GM21619 (cell line): Measurements from ENCODE around the gene GDE1.
"Not testable (repeated sequence)": the region's sequence is repeated elsewhere in the genome, so short reads cannot be mapped to it uniquely, and the experiment has no call there.

ENCODE experiments used
- ATAC-seq: cut with Tn5 transposase; IDR thresholded peaks from one replicate; pipeline ENCODE4 v1.9.1; 2021; ENCODE audit not compliant: unreplicated experiment

Gene GDE1, protein sequence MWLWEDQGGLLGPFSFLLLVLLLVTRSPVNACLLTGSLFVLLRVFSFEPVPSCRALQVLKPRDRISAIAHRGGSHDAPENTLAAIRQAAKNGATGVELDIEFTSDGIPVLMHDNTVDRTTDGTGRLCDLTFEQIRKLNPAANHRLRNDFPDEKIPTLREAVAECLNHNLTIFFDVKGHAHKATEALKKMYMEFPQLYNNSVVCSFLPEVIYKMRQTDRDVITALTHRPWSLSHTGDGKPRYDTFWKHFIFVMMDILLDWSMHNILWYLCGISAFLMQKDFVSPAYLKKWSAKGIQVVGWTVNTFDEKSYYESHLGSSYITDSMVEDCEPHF

DNA sequence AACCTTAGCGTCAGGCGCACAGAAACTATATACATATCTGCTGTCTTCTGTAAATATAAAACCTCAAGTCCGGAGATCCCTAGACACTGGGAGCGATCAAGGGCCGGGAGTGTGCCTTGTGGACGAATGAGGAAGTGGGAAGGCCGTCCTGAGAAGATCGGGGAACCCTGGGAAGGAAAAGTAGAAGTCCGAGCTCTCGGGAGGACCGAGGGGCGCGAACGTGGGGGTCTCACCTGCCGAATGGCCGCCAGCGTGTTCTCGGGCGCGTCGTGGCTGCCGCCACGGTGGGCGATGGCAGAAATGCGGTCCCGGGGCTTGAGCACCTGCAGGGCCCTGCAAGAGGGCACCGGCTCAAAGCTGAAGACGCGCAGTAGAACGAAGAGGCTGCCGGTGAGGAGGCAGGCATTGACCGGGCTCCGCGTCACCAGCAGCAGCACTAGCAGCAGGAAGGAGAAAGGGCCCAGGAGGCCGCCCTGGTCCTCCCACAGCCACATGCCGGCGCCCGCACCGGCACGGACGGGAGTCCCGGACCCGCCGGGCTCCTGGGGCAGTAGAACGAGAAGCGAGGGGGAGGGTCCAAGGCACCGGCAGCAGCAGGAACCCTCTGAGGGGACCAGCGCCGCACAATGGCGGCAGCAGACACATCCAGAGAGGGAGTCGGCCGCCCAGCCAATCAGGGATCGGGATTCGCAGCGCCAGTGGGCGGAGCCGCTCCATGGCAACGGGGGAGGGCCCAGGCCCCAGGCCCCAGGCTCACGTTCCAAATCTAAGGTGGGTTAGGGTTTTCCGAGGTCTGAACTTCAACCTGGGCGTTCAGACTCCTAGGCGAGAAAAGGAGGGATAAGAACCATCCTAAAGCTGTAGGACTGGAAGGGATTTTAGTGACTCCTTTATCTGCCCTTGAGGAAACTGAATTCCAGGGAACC, at the start of gene GDE1:
Gene GDE1, minus strand, starts transcription at position 628 of the 926 bp plus-strand sequence. Its CDS starts 134 bp downstream, at position 494.
- peak; percentile 72 for ATAC-seq

DNA sequence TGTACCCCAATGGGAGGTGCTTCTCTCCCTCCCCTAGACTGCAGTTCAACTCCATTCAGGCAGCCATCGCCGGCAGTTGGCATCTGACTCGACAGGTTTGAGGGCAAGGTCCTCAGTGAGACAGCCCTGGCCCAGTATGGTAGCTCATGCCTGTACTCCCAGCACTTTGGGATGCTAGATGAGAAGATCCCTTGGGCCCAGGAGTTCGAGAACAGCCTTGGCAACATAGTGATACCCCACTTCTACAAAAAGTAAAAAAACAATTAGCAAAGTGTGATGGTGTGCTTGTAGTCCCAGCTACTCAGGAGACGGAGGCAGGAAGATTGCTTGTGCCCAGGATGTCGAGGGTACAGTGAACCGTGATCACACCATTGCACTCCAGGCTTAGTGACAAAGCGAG, 45.7 kb upstream of the GDE1 start:
- no peak for ATAC-seq

DNA sequence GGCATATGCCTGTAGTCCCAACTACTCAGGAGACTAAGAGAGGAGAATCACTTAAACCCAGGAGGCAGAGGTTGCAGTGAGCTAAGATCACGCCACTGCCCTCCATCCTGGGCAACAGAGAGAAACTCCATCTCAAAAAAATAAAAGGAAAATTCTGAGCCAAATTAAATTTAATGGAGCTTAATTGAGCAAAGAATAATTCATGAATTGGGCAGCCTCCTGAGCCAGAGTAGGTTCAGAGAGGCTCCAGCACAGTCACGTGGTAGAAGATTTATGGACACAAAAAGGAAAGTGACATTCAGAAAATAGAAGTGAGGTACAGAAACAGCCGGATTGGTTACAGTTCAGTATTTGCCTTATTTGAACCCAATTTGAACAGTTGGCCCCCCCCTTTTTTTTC, 44.5 kb upstream of the GDE1 start:
- no peak for ATAC-seq

DNA sequence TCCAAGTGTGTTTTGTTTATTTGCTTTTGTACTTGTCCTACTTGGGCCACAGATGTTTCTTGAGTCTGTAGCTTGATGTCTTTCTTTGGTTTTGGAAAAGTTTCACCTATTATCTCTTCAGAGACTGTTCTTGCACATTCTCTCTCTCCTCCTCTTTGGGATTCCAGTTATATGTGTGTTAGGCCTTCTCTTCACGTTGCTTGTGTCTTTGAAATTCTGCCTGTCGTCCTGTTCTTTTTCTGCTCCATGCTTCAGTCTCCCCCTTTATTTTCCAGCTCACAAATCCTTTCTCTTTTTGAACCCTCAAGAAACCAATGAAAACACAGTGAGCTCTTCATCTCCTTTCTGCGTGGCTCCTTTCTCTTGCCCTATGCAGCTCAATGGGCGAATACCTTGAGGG, 41.5 kb upstream of the GDE1 start:
- no peak for ATAC-seq

DNA sequence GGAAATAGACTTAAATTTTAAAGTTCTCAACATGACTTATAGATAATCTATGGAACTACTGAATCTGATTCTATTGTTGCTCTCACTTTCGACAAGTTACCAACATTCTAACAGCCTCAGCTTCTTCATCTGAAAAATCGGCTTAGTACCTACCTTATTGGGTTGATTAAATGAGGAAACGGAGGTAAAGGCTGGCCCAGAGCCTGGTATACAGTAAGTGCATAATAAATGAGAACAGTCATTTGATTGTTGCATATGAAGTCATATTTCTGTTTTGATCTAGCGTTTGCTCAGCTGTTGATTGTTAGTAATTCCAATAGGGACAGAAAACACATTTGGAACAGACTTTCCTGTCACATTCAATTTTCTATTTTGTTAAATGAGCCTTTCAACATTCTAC, 38.2 kb upstream of the GDE1 start:
- ATAC-seq: no peak

DNA sequence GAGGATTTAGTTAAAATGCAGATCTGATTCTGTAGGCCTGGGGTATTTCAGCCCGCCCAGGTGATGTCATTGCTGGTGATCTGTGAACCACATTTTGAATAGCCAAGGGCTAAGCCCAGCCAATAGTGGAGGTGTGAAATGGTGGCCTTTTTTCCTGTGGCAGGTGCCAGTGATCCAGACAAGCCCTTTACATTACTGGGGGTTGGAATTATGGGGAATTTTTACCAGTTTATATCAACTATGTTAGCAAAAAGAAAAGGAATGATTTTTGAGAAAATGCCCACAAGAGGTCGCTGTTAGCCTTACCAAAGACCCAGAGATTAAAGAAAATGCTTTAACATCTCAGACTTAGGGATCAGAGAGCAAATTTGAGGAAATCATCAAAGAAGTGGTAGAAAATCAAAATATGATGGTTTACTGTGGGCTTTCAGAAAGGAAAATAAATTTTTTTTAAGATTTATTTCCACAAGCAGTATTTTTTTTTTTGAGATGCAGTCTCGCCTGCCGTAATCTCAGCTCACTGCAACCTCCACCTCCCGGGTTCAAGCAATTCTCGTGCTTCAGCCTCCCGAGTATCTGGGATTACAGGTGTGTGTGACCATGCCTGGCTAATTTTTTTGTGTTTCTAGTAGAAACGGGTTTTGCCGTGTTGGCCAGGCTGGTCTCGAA, 37.5 kb upstream of the GDE1 start:
- no peak for ATAC-seq

DNA sequence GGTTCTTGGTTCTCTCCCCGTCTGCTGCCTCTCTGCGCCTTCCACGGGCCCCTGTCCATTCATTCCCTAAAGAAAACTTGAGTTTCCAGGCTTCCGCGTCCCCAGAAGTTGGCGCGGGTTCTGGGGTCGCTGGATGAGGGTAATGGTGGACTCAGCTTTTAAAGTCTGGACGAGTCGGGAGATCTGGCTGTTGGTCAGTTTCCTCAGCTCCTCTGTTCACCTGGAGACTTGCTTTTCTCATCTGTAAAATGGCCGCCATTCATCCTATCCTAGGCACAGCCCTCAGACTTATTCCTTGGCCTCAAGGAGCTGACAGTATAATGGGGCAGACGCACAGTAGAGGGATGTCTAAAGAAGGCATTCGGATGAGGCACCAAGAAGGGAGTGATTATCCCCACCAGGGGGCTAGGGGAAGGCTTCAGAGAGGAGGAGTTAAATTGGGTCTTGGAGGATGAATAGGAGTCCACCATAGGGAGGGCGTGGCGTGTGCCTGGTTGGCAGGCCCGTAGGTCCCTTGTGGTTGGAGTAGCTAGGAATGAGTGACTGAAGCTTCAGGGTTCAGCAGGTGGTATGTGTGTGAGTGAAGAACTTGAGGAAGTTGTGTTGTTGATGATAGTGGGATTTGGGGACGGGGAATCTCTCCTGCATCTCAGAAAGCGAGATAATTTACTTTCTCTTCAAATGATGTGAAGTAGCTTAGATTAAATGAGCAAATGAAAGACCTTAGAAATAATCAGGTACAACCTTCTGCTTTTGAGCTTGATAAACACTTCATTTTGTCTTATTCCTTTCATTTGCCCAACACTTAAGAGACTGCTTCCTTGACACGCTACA, 34.3 kb upstream of the GDE1 start:
- ATAC-seq: no peak

DNA sequence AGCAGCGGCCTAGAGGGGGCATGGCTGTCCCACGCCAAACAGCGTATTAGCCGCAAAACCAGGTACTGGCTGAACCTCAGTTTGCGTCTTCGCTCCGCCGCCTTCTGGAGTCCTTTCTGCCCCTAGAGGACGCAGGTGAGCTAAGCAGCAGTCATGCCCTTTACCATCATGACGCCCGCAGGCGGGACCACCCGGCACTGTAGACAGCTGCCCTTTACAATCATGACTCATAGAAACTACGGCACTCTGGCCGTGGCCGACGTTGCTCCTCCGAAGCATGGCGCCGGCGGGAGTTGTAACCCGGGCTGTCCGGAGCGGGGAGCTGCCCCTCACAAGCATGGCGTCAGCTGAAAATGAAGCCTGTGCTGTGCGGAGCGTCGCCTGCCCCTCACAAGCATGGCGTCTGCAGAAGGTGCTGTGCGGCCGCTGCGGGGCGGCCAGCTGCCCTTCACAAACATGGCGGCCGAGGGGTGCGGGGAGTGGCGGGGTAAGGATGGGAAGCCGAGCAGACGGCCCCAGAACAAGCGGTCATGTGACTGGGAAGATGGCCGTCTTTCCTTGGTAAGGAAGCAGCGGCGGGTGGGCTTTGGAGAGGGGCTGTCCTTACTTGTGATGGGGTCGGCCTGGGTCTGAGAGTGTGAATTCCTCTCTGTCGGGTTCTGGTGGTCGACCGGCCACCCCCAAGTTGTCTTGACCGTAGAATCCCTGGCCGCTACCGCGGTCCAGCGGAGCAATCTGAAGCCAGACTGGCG, 33.5 kb upstream of the GDE1 start, which contains the start of gene VPS35L:
Gene VPS35L, plus strand, starts transcription at position 518 of the 752 bp plus-strand sequence. Its CDS starts 27 bp downstream, at position 545.
- peak; percentile 95 for ATAC-seq

DNA sequence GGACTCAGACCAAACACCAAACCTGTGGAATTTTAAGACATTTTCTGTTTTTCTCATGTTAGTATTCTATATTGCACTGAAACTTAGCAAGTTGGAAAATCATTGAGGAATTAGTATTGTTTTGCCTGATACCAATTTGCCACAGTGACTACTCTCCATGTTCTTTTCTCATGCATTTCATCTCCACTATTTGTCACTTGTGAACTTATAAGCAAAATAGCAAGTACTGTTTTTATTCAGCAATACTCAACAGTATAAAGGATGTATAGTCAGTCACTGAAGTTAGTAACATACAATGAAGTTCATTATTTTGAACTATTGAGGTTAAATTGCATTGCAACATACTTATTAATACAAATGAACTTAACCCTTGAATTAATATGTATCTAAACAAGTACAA, 27.8 kb upstream of the GDE1 start:
- no peak for ATAC-seq

DNA sequence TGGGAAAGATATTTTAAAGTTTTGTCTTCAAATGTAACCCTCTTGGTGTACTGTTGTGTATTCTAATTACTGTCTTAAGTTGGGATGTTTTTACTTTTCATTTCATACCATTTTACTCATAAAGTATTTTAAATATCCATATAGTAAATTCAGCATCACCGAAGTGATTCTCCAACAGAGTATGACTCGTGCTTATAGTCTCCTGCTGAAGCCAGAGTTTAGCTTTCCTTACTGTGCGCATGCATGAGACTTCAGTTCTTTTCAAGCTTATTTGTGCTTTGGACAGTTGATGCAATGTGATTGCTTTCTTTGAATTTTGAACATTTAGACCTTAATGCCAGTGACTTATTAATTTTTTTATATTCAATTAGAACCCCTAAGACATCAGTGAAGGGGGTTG, 26.2 kb upstream of the GDE1 start:
- no peak for ATAC-seq

DNA sequence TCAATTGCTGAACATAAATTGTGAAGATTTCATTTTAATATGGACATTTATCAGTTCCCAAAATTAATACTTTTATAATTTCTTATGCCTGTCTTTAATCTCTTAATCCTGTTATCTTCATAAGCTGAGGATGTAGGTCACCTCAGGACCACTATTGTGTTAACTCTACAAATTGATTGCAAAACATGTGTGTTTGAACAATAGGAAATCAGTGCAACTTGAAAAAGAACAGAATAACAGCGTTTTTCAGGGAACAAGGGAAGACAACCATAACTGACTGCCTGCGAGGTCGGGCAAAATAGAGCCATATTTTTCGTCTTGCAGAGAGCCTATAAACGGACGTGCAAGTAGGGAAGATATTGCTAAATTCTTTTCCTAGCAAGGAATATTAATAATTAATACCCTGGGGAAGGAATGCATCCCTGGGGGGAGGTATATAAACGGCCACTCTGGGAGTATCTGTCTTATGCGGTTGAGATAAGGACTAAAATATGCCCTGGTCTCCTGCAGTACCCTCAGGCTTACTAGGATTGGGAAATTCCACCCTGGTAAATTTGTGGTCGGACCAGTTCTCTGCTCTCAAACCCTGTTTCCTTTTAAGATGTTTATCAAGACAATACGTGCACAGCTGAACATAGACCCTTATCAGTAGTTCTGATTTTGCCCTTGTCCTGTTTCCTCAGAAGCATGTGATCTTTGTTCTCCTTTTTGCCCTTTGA, 21.5 kb upstream of the GDE1 start:
- not testable (repeated sequence) for ATAC-seq

DNA sequence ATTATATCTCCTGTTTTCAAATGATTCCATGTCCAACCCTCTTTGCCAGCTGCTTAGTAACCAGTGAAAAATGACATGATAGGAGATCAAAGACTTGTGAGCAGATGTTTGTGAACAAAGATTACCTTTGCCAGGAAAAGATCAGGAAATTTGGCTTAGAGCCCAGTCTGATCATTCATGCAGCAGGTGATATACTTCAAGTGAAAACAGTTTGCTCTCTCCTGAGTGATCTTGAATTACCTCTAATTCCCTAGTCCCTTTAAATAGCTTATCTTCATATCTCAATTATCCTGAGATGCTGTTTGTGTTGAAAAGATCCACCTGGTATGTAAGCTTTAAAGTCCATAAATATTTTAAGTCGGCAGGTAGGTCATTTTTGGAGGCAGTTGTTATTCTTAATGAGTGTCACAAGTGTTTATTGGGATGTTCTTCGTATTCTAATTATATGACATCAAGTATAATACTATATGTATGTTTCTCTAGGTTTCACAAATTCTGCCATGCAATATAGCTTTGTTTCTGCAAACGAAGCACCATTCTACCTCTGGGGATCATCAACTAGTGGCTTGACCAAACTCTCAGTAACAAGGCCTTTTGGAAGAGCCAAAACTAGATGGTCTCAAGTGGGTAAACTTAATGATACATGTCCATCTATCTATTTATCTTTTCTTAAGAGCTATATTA, 20.4 kb upstream of the GDE1 start:
- no peak for ATAC-seq

DNA sequence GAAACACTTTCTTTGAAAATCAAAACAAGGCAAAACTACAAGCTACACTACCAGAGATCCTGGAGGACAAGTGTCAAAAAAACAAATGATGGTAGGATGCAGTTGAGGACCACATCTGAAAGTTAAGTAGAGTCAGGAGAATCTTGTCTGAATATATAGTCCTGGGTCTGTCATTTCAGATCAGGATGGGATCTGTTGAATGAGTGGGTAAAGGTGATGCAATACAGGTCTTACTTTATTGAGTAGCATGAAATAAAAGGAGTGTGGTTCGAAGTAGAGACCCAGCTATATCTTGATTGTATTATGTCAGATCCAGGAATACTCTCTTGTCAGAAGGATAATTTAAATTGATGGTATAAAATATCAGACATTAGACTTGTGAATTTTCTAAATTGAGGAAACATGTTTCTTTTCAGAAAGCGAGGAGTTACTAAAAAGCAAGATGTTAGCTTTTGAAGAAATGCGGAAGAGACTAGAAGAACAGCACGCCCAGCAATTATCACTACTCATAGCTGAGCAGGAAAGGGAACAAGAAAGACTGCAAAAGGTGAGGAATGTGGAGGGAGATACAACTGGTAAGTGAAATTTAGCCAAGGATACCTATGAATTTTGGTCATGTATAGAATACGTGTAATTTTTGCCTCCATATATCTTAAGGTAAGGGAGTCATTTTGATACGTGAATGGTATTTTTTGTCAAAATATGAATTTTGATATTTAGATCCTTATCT, 18.5 kb upstream of the GDE1 start:
- ATAC-seq: no peak

DNA sequence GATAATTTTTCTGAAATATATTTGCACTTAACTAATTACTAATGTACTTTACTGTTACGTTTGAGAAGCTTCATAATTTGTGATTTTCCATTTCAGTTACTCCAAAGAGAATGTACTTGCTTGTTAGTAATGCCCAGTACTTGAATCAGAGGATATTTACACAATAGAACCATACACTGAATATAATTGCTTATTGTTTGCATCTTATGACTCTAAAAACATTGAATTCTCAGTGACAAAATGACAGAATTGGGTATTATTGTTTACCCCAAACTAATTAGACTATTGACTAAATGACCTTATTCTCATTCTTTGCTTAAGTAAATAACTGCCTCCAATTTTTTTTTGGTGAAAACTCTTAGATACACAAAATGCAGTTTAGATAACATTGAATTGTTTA, 10.7 kb upstream of the GDE1 start:
- no peak for ATAC-seq

DNA sequence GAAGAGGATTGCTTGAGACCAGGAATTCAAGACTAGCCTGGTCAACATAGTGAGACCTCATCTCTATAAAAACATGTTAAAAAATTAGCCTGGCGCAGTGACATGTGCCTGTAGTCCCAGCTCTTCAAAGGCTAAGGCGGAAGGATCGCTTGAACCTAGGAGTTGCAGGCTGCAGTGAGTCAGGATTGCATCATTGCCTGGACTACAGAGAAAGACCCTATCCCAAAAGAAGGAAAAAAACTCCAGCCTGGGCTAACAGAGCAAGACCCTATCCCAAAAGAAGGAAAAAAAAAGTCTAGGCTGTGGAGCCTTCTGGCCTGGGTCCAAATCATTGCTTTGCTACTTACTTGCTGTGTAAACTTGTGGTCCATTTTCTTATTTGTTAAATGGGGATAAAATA, 6.8 kb upstream of the GDE1 start:
- ATAC-seq: no peak

DNA sequence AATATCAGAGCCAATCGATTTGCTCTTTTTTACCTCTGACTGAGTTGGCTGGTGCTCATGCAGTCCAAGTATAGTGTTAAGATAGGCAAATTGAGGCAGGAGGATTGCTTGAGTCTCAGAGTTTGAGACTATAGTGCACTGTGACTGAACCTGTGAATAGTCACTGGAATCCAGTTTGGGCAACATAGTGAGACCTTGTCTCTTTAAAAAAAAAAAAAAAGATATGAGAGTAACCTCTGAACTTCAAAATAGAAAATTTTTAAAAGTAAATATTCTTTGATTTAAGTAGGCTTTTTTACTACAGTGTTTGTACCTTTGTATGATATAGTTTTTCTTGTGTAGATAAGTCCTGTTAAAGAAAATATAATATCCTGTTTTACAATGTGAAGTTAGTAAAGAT, 5.3 kb upstream of the GDE1 start:
- no peak for ATAC-seq

DNA sequence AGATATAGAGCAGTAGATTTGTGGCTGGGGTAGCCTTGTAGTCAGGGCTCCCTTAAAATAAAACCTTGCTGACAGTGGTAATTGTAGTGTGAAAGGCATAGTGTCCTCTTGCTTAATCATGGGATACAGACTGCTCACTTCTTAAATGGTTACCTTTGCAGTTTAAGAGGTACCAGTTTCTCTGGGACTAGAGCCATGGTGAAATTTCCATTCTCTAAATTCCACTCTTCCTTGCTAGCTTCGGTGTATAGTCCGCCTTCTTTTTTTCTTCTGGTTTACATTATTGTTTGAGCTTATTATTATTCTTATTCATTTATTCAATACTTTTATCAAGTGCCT, 3.5 kb upstream of the GDE1 start:
- ATAC-seq: no peak
